HG03139 (cell line): ENCODE results near the gene TBX19.

Experiments
- ATAC-seq: cut with Tn5 transposase; IDR thresholded peaks from one replicate; pipeline ENCODE4 v1.9.1; 2021; ENCODE audit not compliant: unreplicated experiment

TBX19 gene

GRCh38 chr1:168280296-168280927 is at the start of gene TBX19:
TBX19 (plus strand) TSS chr1:168280877; CDS start chr1:168281091, 214 bp downstream.
- ATAC-seq, result no peak

GRCh38 chr1:168234846-168235547 is 45.7 kb upstream of the TBX19 start:
- ATAC-seq, result peak; percentile 77

GRCh38 chr1:168235548-168235885 is 45.2 kb upstream of the TBX19 start:
- ATAC-seq, result no peak

GRCh38 chr1:168235937-168236336 is 44.7 kb upstream of the TBX19 start:
- ATAC-seq, result no peak

- no peak for ATAC-seq
Observed at GRCh38 chr1:168236836-168237611, 43.7 kb upstream of the TBX19 start.

- no peak for ATAC-seq
Observed at GRCh38 chr1:168243198-168243597, 37.5 kb upstream of the TBX19 start.

- no peak for ATAC-seq
Observed at GRCh38 chr1:168243636-168244212, 37.0 kb upstream of the TBX19 start.

GRCh38 chr1:168245042-168245441 is 35.6 kb upstream of the TBX19 start:
- no peak for ATAC-seq

- no peak for ATAC-seq
Observed at GRCh38 chr1:168246506-168246905, 34.2 kb upstream of the TBX19 start.

- ATAC-seq, result no peak
Observed at GRCh38 chr1:168252204-168252733, 28.4 kb upstream of the TBX19 start.

GRCh38 chr1:168256164-168256563 is 24.5 kb upstream of the TBX19 start:
- ATAC-seq, result no peak

- no peak for ATAC-seq
Observed at GRCh38 chr1:168257397-168257796, 23.3 kb upstream of the TBX19 start.

GRCh38 chr1:168259567-168259966 is 21.1 kb upstream of the TBX19 start:
- ATAC-seq, result no peak

- ATAC-seq, result no peak
Observed at GRCh38 chr1:168260393-168260792, 20.3 kb upstream of the TBX19 start.

GRCh38 chr1:168261390-168261789 is 19.3 kb upstream of the TBX19 start:
- no peak for ATAC-seq

- ATAC-seq, result no peak
Observed at GRCh38 chr1:168263130-168263529, 17.5 kb upstream of the TBX19 start.

- no peak for ATAC-seq
Observed at GRCh38 chr1:168264296-168264695, 16.4 kb upstream of the TBX19 start.

- ATAC-seq, result no peak
Observed at GRCh38 chr1:168265596-168265995, 15.1 kb upstream of the TBX19 start.

GRCh38 chr1:168266644-168267186 is 14.0 kb upstream of the TBX19 start:
- no peak for ATAC-seq

GRCh38 chr1:168271636-168272035 is 9.0 kb upstream of the TBX19 start:
- no peak for ATAC-seq

- ATAC-seq, result no peak
Observed at GRCh38 chr1:168273575-168273974, 7.1 kb upstream of the TBX19 start.
